ENCODE results near the gene NAT10.
A peak's percentile ranks its signal among the peaks of the same experiment; 100 is the strongest.
"Not testable (repeated sequence)": the region's sequence is repeated elsewhere in the genome, so short reads cannot be mapped to it uniquely, and the experiment has no call there.

NAT10 gene

DNA sequence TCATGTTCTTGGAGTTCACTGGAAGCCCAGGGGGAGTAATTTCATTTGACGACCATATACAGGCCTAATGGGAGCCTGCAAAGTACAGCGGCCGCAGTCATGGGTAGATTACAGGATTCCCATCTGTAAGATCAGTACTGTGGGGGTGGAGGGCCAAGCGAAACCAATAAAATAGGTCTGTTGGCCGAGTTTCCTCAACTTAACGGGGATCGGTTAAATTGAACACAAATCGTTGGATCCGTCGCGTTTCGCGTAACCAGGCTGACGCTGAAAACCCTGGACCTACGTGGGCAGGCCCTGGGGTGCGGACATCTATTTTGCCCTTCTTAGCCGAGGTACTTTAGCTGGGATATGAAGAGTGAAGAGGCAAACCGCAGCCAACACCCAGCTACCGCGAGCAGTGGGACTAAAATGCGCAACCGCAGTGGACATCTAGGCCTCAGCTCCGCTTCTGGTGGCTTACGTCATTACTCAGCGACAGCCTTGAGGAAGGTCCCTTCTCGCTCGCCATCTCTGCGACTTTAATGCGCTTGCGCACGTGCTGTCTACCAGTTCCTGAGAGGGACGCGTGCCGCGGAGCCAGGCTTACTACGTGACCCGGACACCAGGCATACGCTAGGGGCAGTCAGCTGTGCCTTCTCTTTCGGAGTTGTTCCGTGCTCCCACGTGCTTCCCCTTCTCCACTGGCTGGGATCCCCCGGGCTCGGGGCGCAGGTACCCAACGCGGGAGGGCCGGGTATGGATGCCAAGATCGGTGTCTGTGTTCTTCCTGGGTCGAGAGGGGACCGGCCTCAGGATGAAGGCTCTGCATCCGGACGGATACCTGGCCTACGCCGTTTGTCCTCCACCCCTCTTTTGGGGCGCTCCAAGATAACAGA is at the start of gene NAT10:
Gene NAT10 (plus strand): TSS at position 551 of the 878 bp plus-strand sequence. CDS start 2,597 bp downstream, outside the sequence.
- DNase-seq: peak; percentile 99

DNA sequence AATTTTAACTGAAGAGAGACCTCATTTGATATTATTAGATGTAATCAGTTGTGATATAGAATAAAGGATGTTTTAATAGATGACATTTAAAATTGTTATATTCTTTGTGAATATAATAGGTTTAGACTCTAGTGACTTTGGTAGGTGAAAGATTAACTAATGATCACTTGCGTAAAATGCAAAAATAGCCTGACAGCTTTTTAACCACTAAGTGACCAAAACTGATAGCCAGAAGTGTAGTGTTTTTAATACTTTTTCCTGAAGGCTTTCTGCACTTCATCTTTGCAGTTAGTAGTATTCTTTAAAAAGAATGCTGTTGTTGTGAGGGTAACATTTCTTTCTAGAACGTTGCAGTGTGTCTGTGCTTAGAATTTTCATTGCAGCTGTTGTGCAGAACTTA is 48.8 kb upstream of the NAT10 start:
- no peak for DNase-seq

DNA sequence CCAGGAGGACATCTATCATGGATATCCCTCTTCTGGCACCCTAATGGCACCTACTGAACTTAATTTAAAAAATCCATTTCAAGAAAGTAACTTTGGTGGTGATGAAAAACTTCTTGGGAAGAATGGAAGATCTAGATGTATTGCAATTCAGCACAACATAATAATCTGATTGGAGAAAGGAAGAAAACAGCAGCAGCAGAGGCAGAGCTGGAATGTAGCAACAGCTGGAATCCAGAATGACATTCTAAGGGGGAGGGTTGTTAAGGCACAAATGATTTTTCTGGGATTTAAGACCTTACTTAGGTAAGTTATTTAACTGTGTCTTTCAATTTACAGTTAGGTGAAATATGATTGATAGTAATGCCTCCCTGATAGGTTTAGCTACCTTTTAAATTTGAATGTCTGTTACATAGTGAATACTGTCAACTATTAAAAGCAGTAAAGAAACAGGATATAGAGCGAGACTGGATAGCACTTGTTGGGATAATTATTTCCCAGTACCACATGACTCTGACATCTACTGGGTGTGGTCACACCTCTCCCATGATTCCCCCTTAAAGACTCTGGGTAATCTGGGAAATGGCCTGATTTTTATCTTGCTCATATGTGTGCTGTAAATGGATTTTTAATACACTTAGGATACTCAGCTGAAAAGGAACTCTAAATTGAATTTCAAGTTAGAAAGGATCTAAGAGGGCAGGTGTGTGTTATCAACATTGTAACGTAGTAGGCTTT is 42.2 kb upstream of the NAT10 start:
- no peak for DNase-seq

DNA sequence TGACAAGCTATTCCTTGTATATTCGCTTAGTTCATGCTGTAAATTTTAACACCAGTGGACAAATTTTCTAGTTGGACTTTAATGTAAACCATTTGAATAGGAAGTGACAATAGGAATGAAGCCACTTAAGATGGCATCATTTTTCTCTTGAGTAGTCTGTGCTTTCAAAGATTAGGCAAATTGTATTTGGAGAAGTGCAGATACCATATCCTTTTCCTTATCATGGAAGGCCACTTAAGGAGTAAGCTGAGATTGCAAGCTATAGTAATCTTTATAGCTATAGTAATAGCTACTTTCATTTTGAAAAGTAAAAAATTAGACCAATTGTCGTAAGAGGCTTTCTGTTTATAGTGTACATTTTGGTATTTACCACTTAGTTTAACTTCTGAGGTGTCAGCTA is 41.1 kb upstream of the NAT10 start:
- peak; percentile 45 for DNase-seq

DNA sequence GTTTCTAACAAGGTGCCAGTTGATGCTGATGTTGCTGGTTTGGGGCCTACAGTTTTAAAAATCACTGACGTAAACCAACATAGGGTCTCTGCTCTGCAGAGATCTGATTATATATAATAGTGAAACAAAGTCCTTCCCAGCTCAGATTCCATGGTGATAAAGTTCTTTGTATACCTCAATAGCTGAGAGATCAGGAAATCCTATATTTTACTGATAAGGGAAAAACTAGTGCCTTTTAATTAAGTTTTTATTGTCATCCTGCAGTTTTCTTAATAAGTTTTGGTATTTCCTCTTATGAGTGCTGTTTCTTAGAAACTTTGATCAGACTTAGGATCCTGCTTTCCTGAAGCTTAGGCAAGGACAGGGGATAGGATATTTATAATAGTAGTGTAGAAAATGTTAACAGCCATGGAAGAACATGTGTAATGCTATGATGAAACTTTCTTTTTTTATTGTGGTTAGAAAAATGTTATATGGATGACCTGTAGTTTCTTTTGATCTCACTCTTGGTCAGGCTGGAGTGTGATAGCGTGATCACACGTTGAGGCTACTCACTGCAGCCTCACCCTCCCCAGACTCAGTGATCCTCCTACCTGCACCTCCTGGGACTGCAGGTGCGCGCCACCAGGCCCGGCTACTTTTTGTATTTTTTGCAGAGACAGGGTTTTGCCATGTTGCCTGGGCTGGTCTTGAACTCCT is 39.8 kb upstream of the NAT10 start:
- DNase-seq: no peak

DNA sequence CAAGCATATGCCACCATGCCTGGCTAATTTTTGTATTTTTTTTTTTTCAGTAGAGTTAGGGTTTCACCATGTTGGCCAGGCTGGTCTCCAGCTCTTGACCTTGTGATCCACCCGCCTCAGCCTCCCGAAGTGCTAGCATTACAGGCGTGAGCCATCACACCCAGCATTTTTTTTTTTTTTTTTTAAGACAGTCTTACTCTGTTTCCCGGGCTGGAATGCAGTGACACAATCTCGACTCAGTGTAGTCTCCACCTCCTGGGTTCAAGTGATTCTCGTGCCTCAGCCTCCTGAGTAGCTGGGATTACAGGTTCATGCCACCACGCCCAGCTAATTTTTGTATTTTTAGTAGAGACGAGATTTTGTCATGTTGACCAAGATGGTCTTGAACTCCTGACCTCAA is 38.7 kb upstream of the NAT10 start:
- DNase-seq: not testable (repeated sequence)

DNA sequence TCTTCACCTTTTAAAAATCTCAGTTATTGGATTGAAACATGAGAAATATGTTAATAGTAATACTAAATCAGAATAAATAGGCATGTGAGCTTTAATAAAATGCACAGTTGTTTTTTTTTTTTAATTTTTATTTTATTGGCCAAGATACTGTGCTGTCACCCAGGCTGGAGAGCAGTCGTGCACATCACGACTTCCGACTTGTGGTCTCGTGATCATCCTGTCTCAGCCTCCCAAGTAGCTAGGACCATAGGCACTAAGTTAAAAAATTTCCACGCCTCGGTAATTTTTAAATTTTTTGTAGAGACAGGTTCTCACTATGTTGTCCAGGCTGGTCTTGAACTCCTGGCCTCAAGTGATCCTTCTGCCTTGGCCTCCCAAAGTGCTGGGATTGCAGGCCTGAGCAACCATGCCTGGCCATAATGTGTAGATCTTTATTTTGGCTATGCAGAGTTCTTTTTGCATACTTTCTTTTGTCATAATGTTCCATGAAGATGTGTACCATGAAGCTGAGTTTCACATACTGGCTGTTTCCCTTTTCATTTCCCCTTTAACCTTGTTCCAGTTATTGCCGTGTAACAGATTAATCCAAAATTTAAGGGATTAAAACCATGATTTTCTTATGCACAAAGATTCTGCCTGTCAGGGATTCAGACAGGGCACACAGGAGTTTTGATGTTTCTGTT is 37.9 kb upstream of the NAT10 start:
- DNase-seq: no peak

DNA sequence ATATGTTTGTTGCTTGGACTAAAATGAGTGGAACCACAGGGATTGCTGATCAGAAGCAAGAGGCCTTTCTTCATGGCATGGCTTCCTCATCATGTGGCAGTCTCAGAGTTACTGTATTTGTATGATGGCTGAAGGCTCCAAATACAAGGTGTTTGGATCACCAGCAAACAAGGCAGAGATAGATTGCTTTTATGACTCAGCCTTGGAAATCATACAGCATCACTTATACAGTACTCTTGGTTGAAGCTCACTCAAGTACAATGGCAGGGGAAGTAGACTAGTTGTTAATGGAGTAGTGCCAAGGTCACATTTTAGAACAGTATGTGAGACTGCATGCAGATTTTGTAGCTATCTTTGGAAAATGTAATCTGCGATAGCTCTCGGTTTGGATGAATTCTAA is 37.3 kb upstream of the NAT10 start:
- no peak for DNase-seq

DNA sequence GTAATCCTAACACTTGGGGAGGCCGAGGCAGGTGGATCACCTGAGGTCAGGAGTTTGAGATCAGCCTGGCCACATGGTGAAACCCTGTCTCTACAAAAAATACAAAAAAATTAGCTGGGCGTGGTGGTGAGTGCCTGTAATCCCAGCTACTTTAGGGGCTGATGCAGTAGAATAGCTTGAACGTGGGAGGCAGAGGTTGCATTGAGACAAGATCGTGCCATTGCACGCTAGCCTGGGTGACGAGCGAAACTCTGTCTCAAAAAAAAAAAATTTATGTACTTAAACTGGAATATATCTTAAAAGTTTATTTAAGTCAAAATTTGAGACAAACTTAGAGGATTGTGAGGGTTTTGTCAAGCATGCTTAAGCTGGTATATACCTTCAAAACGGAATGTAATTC is 34.1 kb upstream of the NAT10 start:
- not testable (repeated sequence) for DNase-seq

DNA sequence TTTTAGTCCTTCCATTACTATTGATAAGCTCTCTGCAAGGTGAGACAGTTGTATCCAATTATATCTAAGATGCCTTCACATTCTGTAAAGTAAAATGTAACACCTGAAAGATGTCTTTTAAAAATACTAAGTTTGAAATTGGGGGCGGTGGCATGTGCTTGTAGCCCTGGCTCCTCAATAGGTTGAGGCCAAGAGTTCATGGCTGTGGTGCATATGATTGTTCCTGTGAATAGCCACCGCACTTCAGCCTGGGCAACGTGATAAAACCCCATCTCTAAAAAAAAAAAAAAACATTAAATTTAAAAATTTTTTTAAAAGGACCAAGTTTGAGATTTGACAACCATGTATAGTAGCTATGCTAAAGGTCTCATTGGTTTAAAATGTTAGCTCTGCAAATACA is 33.4 kb upstream of the NAT10 start:
- DNase-seq: no peak

DNA sequence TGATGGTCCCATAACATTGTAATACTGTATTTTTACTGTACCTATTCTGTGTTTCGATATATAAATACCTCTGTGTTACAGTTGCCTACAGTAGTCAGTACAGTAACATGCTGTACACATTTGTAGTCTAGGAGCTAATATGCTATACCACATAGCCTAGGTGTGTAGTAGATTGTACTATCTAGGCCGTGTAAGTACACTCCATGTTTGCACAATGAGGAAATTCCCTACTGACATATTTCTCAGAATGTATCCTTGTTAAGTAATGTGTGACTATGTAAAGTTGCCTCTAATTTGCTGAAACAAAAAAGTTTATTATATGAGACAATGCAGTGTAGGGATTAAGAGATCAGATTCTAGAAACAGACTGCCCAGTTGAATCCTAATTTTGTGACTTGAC is 32.6 kb upstream of the NAT10 start:
- DNase-seq: no peak

DNA sequence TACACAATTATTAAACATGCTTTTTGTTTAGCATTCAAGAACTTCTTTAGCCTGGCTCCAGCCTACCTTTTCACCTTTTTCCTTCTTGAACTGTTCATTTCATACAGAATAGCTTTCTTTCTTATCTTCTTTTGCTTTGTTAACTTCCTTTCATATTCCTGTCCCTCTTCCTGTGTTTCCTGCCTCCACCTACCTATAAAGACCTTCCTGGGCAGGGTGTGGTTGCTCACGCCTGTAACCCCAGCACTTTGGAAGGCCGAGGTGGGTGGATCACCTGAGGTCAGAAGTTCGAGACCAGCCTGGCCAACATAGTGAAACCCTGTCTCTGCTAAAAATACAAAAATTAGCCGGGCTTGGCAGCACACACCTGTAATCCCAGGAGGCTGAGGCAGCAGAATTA is 31.0 kb upstream of the NAT10 start:
- no peak for DNase-seq

DNA sequence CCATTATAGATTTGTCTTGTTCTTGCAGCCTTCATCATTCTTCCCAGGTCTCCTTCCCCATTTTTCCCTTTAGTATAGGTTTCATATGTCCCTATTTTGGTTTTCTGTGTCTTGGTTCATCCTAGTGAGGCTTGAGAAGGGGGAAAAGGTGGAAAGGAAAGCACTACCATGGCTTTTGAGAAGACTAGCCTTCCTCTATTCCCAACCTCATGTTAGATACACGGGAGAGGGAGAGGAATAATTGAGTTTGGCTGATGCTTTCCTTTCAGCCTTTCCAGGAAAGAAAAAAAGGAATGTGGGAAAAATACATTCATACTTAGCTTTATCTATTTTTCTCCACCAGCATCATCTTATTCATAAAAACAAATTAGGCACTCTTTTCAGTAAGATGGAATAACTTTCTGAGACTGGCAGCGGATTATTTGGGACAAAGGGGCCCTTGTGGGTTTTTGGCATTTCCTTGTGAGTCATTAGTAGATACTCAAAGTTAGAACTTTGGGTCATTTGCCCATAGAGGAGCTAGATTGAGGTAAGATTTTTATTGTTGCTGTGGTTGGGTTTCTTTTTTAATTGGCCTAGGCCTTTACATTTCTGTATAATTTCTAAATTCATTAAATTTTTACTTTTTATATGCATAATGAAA is 30.1 kb upstream of the NAT10 start:
- no peak for DNase-seq

DNA sequence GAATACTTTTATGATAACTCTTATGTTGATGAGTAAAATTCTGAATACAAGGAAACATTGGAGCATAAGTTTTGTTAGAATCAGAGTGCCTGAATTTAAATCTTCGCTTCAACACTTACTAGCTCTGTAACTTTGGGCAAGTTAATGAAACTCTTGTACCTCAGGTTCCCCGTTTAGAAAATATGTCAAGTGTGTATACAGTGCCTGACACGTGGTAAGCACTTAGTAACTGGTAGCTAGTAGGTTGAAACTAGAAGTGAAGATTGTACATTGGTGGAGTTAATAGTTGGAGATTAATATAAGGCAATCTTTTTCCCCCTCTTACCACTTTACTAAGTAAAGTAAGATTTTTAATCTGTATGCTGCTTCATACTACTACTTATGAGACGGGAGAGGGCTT is 24.8 kb upstream of the NAT10 start:
- no peak for DNase-seq

DNA sequence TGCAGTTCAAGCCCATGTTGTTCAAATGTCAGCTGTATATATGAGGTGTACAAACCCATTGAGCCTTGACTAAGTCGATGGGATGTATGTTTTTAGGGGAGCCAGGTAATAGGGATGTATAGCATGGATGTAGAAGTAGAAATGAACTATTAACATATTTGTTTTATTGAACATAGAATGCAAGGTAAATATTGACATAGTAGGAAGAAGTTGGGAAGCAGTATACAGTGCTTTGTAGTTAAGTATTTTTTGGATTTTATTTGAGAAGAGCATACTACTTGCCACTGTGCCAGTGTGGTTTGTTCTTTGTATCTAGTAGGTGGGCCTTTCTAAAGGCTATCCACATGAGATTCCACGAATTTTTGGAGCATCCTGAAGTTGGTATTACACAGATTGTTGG is 20.8 kb upstream of the NAT10 start:
- no peak for DNase-seq

DNA sequence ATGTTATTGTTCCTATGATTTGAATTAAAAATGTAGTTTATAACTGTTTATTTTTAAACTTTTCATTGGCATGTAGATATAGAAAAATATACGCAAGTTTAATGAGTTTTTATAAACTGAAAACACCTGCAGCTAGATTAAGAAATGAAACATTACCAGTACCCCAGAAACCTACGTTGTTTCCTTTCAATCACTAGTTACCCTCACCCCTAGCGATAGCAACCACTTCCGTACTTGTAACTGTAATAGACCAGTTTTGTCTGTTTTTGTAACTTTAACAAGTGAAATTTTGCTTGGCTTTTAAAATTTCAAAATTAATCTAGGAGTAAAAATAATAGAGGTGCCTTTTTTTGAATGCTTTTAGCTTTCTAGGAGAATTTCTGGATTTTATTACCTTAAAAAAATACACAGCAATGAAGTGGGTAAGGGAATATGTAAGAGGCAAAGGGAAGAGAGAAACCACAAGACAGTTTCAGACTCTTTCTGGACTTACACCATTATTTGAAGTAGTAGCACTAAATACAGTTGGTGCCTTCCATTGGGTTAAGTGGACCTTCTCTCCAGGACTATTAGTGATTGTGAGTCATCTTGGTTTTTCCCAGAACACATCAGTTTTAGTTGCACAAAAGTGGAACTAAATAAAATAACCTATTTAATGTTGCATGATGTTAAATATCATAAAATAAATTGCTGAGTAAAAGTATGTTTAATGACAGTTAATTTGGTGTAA is 18.7 kb upstream of the NAT10 start:
- DNase-seq: no peak

DNA sequence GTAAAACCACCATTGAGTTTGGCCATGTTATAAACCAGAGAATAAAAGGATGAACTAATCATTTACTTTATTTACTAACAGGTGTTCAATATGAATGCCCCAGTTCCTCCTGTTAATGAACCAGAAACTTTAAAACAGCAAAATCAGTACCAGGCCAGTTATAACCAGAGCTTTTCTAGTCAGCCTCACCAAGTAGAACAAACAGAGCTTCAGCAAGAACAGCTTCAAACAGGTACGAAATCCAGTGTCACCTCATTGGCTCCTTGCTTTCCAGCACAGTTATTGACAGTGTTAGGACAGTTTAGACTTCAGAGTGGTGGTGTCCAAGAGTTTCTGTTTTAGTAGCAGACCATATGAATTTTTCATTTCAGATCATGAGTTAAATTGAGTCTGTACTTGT is 13.6 kb upstream of the NAT10 start:
- no peak for DNase-seq

DNA sequence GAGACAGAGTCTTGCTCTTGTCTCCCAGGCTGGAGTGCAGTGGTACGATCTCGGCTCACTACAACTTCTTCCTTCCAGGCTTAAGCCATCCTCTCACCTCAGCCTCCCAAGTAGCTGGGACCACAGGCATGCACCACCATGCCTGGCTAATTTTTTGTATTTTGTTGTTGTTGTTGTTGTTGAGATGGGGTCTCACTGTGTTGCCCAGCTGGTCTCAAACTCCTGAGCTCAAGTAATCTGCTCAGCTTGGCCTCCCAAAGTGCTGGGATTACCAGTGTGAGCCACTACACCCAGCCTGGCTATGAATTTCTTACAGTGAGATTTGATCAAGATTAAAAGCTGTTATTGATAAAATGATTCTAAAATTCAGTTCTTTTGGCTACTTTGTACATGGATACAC is 10.5 kb upstream of the NAT10 start:
- not testable (repeated sequence) for DNase-seq

DNA sequence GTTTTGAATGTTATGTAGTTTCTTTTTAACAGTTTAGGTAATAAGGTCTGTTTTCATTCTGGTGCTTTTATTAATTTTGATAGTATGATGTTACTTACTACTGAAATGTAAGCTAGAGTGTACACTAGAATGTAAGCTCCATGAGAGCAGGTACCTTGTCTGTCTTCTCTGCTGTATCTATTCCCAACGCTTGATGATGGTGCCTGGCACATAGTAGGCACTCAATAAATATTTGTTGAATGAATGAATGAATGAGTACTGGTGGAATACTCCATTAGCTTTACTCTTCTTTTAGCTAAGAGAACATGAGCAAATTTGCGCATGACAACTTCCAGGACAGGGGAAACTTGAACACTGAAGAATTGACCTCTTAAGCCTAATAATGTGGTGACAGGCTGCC is 6.6 kb upstream of the NAT10 start:
- no peak for DNase-seq

DNA sequence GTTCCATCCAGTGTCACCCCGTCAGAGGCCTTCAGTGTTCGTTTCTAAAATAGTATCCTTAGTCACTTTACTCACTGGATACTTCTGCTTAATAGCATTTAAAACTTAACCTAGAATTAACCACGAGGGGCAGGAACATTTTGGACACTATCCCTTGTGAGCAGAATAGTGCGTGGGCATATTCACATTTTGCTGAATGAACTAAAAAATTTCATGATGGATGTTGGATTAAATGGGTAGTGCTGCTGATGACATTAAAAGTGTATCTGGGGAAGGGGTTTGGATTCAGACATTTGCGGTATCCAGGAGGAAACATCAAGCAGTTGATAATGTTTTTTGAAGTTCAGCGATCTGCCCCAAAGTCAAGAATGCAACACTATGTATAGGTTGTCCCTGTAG is 750 bp upstream of the NAT10 start:
- DNase-seq: peak; percentile 23

DNA sequence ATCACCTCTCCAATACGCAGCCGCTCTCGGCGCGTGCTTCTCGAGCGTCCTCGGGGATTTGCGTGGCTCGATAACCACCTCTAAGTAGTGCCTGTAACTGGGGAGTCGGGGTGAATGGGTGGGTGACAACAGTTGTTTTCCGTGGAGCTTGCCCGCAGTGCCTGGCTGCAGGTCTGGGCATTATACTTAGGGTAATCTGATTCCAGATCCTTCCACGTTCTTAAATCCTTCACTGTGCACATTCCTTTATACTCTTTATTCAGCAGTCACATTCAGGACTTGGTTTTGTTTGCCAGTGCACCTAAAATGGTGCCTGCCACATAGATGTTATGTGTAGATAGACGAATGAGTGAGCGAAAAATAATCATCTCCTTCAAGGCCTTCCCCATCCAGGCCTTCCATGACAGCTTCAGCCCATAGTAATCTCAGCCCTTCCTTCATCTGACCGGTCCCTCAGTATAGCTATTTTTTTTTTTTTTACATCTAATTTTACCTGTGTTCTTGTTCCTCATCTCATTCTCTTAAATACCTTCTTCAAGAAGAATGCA is 602 bp downstream of the NAT10 start:
- peak; percentile 72 for DNase-seq

Measured in hematopoietic multipotent progenitor cell treated with erythropoietin and hydrocortisone succinate and interleukin-3 and kit ligand, for 8 days (in vitro differentiated cells).